Measurements from ENCODE around the gene LARGE1. TPM values are rescaled to one million over a fixed set of nuclear protein-coding genes. Genes with fewer than 3 reads are reported as not detected.

LARGE1 gene
- polyA plus RNA-seq, 3 donors: 0.05 to 0.13 TPM; not detected in 1

DNA sequence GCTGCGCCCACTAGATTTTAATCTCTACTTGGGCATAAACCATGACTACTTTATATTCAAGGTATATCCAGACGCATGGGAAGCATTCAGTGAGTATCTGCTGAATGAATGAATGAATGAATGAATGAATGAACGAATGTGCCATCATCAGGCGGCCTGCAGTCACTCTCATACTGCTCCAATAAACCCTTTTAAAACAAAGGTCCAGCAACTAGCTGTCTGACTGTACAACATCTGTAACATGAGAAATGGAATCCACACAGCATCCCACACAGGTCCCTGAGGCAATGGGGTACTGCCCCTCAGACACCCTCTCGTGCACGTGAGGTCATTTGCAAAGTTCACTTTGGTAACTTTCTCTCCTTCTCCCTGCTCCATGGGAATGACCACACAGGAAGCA is 147.5 kb downstream of the LARGE1 start:
- Mint-ChIP-seq H3K4me1 (no peaks in the 10 kb centered on the region), H3K27ac (no peak overlapping the region), H3K36me3 (no peaks in the 10 kb centered on the region), H3K9me3 (peaks cover 5 to 26% (median 14%) of the 10 kb centered on the region in 7 donors), H3K4me3 (no peak overlapping the region), H3K27me3 (ENCODE audit: low read depth in 3 of 3) (peaks cover 0 to 3% (median 0%) of the 10 kb centered on the region in 3 donors)
- Histone ChIP-seq H3K27me3 (ENCODE audit: control insufficient read depth in 2 of 2, insufficient read depth in 2 of 2, low read length in 2 of 2) (no peaks in the 10 kb centered on the region), H3K9ac (ENCODE audit: insufficient read depth, low read length, poor library complexity, severe bottlenecking) (no peak overlapping the region), H3K36me3 (replicated peaks in 1 of 2; ENCODE audit: control insufficient read depth in 1 of 2, insufficient read depth in 2 of 2, low read length in 2 of 2) (no peaks in the 10 kb centered on the region), H3K4me1 (ENCODE audit: control insufficient read depth in 1 of 2, insufficient read depth in 2 of 2, low read length in 2 of 2) (no peaks in the 10 kb centered on the region), H2AFZ (ENCODE audit: insufficient read depth, low read depth, low read length, poor library complexity, severe bottlenecking) (no peak overlapping the region), H4K20me1 (ENCODE audit: insufficient read depth, low read length) (no peaks in the 10 kb centered on the region), H3K79me2 (ENCODE audit: insufficient read depth, low read length) (no peaks in the 10 kb centered on the region), H3K9me3 (replicated peaks in 1 of 2; ENCODE audit: control insufficient read depth in 1 of 2, insufficient read depth in 1 of 2, low read length in 2 of 2) (peaks cover 27 to 35% of the 10 kb centered on the region in 2 donors), H3K4me2 (replicated peaks; ENCODE audit: extremely low read depth, low read length, poor library complexity, severe bottlenecking) (no peak overlapping the region), H3K4me3 (replicated peaks in 1 of 3; ENCODE audit: low read depth in 2 of 3, low read length in 3 of 3) (no peak overlapping the region), H3K27ac (ENCODE audit: low read depth in 1 of 2, low read length in 2 of 2) (no peak overlapping the region)
- TF ChIP-seq, protein P1, sequence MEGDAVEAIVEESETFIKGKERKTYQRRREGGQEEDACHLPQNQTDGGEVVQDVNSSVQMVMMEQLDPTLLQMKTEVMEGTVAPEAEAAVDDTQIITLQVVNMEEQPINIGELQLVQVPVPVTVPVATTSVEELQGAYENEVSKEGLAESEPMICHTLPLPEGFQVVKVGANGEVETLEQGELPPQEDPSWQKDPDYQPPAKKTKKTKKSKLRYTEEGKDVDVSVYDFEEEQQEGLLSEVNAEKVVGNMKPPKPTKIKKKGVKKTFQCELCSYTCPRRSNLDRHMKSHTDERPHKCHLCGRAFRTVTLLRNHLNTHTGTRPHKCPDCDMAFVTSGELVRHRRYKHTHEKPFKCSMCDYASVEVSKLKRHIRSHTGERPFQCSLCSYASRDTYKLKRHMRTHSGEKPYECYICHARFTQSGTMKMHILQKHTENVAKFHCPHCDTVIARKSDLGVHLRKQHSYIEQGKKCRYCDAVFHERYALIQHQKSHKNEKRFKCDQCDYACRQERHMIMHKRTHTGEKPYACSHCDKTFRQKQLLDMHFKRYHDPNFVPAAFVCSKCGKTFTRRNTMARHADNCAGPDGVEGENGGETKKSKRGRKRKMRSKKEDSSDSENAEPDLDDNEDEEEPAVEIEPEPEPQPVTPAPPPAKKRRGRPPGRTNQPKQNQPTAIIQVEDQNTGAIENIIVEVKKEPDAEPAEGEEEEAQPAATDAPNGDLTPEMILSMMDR (IDR thresholded peaks at IDR 0.05): no peak
- intact Hi-C loops (cut with micrococcal nuclease): no loop called here
- 89% methylated on average over 3 of the region's 6 CpGs for WGBS (ENCODE audit: insufficient coverage)
- DNase-seq: no peak

GRCh38 chr22:33771136-33771535 is 149.1 kb downstream of the LARGE1 start:
- no peak overlapping the region for H3K4me2 ChIP-seq (replicated peaks; ENCODE audit: extremely low read depth, low read length, poor library complexity, severe bottlenecking)
- Mint-ChIP-seq H3K27ac (no peak overlapping the region), H3K9me3 (peaks cover 3 to 26% (median 18%) of the 10 kb centered on the region in 7 donors), H3K27me3 (ENCODE audit: low read depth in 3 of 3) (peaks cover 0 to 3% (median 0%) of the 10 kb centered on the region in 3 donors), H3K4me3 (no peak overlapping the region), H3K36me3 (no peaks in the 10 kb centered on the region), H3K4me1 (no peaks in the 10 kb centered on the region)
- WGBS (ENCODE audit: insufficient coverage): 93% methylated on average over 3 of the region's 4 CpGs
- H2AFZ ChIP-seq (ENCODE audit: insufficient read depth, low read depth, low read length, poor library complexity, severe bottlenecking): no peak overlapping the region
- TF ChIP-seq, protein P1 (IDR thresholded peaks at IDR 0.05): no peak
- H3K79me2 ChIP-seq (ENCODE audit: insufficient read depth, low read length): no peaks in the 10 kb centered on the region
- H3K27me3 ChIP-seq (ENCODE audit: control insufficient read depth in 2 of 2, insufficient read depth in 2 of 2, low read length in 2 of 2): no peaks in the 10 kb centered on the region
- no peak overlapping the region for H3K27ac ChIP-seq (ENCODE audit: low read depth in 1 of 2, low read length in 2 of 2)
- H4K20me1 ChIP-seq (ENCODE audit: insufficient read depth, low read length): no peaks in the 10 kb centered on the region
- no peak overlapping the region for H3K4me3 ChIP-seq (replicated peaks in 1 of 3; ENCODE audit: low read depth in 2 of 3, low read length in 3 of 3)
- no peak for DNase-seq
- intact Hi-C loops (cut with micrococcal nuclease): no loop called here
- H3K9me3 ChIP-seq (replicated peaks in 1 of 2; ENCODE audit: control insufficient read depth in 1 of 2, insufficient read depth in 1 of 2, low read length in 2 of 2): peaks cover 27% of the 10 kb centered on the region in 2 donors
- no peak overlapping the region for H3K9ac ChIP-seq (ENCODE audit: insufficient read depth, low read length, poor library complexity, severe bottlenecking)
- no peaks in the 10 kb centered on the region for H3K4me1 ChIP-seq (ENCODE audit: control insufficient read depth in 1 of 2, insufficient read depth in 2 of 2, low read length in 2 of 2)
- H3K36me3 ChIP-seq (replicated peaks in 1 of 2; ENCODE audit: control insufficient read depth in 1 of 2, insufficient read depth in 2 of 2, low read length in 2 of 2): no peaks in the 10 kb centered on the region
